Gastrocnemius medialis (tissue), 4 donors: ENCODE measurements around the gene PRKCH.

Experiments used
- POLR2A ChIP-seq, 2 donors: fragments of 450-650 bp; IDR thresholded peaks; one replicate each; pipeline ENCODE4 v1.6.1; 2017; ENCODE audit warnings: antibody characterized with exemption in 2 of 2, mild to moderate bottlenecking in 2 of 2, moderate library complexity in 2 of 2
- TF ChIP-seq, protein P1 (sequence below), 5 experiments: fragments of 450-650 bp in 3 of 5; fragments of 200-600 bp in 2 of 5; sonication (generic) in 2 of 5; IDR thresholded peaks in 4 of 5; conservative IDR thresholded peaks in 1 of 5; 1 replicate in 4 of 5; 2 replicates in 1 of 5; pipeline ENCODE4 v1.5.1; 2016 to 2019; ENCODE audit warnings: antibody characterized with exemption in 5 of 5, mild to moderate bottlenecking in 3 of 5, moderate library complexity in 3 of 5

DNA sequence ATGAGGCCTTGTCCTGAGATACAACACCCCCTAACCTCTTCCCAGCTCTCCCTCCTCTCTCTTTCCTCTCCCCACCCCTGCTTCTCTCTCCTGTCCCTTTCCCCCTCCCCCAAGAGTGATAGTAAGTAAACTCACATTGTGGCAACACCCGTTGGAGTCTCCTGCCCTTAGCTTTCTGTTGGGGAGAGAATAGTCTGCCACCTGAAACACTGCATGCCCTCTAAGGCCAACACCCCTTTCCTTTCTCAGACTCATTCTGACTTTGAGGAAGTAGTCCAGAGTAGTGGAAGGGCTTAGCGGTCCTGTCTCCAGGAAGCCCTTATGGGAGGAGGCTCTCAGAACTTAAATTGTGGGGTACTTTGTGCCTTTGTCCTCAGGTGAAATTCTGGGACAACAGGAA is 95.2 kb downstream of the PRKCH start:
- TF ChIP-seq, protein P1, sequence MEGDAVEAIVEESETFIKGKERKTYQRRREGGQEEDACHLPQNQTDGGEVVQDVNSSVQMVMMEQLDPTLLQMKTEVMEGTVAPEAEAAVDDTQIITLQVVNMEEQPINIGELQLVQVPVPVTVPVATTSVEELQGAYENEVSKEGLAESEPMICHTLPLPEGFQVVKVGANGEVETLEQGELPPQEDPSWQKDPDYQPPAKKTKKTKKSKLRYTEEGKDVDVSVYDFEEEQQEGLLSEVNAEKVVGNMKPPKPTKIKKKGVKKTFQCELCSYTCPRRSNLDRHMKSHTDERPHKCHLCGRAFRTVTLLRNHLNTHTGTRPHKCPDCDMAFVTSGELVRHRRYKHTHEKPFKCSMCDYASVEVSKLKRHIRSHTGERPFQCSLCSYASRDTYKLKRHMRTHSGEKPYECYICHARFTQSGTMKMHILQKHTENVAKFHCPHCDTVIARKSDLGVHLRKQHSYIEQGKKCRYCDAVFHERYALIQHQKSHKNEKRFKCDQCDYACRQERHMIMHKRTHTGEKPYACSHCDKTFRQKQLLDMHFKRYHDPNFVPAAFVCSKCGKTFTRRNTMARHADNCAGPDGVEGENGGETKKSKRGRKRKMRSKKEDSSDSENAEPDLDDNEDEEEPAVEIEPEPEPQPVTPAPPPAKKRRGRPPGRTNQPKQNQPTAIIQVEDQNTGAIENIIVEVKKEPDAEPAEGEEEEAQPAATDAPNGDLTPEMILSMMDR (IDR thresholded peaks at IDR 0.05 in 4 of 5, conservative IDR thresholded peaks at IDR 0.05 in 1 of 5): no peak
- no peak for TF ChIP-seq POLR2A (IDR thresholded peaks at IDR 0.05)
